Retinal pigment epithelial cell (primary cell): ENCODE results near the gene CPNE7.

Experiments
- DNase-seq: peaks from one replicate; pipeline ENCODE4 v3.0.0-alpha.2; 2010; ENCODE audit warnings: low read depth
- H3K4me3 ChIP-seq: 2 replicates; pipeline ENCODE4 v1.5.1; 2011; ENCODE audit warnings: mild to moderate bottlenecking, low read length, control low read depth, moderate library complexity
- TF ChIP-seq, protein P1 (sequence below): conservative IDR thresholded peaks from 2 replicates; pipeline ENCODE4 v1.5.1; 2011; ENCODE audit warnings: low read depth, low read length, control low read depth, inconsistent platforms

The CPNE7 gene

GRCh38 chr16:89588413-89589109, 13.0 kb downstream of the CPNE7 start:
- TF ChIP-seq, protein P1, sequence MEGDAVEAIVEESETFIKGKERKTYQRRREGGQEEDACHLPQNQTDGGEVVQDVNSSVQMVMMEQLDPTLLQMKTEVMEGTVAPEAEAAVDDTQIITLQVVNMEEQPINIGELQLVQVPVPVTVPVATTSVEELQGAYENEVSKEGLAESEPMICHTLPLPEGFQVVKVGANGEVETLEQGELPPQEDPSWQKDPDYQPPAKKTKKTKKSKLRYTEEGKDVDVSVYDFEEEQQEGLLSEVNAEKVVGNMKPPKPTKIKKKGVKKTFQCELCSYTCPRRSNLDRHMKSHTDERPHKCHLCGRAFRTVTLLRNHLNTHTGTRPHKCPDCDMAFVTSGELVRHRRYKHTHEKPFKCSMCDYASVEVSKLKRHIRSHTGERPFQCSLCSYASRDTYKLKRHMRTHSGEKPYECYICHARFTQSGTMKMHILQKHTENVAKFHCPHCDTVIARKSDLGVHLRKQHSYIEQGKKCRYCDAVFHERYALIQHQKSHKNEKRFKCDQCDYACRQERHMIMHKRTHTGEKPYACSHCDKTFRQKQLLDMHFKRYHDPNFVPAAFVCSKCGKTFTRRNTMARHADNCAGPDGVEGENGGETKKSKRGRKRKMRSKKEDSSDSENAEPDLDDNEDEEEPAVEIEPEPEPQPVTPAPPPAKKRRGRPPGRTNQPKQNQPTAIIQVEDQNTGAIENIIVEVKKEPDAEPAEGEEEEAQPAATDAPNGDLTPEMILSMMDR: no peak
- DNase-seq: no peak
- H3K4me3 ChIP-seq: no peak overlapping the region

DNA sequence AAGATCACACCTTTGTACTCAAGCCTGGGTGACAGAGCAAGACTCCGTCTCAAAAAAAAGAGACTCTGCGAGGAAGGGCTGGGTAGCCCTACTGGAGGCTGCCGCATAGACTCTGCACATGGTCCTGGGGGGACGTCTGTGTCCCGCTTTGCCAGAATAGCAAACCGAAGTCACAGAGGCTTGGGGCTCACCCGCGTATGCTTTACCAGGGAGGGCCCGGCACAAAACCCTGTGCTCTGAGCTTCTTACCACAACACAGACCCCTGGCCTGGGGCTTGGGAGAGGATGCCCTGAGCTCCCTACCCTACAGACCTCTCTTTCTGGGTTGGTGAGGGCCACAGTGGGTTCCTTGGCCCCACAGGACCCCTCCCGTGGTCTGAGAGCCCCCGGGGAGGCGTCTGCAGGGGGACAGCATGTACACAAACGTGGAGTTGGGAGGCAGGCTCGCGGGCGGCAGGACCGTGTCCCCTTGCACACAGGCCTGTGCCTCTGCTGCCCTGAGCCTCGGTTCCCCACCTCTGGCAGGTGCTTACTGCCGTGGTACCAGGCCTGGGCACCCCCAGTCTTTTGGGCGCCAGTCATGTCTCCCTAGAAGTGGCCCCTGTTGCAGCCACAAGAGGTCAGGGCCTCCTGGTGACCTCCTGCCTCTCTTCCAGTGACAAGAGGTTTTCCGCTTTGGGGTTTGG, 13.8 kb downstream of the CPNE7 start:
- H3K4me3 ChIP-seq: no peak overlapping the region
- TF ChIP-seq, protein P1: no peak
- no peak for DNase-seq

- H3K4me3 ChIP-seq: no peak overlapping the region
- DNase-seq: no peak
- TF ChIP-seq, protein P1: no peak
Measured at GRCh38 chr16:89593841-89594240, 18.3 kb downstream of the CPNE7 start.

DNA sequence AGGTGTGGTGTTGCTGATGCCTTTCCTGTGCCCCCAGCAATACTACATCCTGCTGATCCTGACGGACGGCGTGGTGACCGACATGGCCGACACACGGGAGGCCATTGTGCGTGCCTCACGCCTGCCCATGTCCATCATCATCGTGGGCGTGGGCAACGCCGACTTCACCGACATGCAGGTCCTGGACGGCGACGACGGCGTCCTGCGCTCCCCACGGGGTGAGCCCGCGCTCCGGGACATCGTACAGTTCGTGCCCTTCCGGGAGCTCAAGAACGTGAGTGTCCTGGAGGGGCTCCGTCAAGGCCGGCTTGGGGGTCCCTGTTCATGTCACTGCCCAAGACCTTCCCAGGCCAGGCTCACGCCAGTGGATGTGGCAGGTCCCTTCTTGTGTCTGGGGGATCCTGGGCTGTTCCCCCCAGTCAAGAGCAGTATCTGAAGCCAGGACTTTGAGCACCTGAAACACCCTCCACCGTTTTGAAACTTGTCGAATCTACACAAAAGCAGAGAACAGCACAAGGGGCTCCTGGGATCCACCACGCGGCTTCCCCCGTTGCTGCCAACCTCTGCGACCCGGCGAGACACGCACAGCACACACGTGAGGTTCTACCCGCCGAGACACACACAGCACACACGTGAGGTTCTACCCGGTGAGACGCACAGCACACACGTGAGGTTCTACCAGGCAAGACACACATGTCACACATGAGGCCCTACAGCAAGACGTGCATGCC, 19.9 kb downstream of the CPNE7 start:
- TF ChIP-seq, protein P1: no peak
- H3K4me3 ChIP-seq: no peak overlapping the region
- DNase-seq: no peak

DNA sequence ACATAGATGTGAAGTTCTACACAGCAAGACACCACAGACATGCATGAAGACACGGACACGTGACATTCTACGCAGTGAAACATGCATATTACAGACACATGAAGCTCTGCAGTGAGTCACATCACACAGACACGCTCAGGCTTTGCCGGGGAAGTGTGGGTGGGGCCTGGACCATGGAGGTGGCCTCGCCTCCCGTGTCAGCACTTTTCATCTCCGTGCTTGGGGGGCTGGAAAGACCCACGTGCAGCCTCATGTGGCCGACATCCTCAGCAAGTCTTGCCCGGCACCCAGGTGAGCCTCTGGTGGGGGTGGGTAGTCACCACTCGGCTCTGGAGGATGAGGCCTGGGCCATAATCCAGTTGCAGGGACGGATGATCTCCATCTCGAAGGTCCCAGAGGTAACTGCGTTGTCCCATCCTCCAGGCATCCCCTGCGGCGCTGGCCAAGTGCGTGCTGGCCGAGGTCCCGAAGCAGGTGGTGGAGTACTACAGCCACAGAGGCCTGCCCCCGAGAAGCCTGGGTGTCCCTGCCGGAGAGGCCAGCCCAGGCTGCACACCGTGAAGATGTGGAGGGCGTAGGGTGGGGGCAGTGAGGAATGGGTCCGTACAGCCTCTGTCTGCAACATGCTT, 20.6 kb downstream of the CPNE7 start:
- TF ChIP-seq, protein P1: no peak
- DNase-seq: no peak
- no peak overlapping the region for H3K4me3 ChIP-seq

DNA sequence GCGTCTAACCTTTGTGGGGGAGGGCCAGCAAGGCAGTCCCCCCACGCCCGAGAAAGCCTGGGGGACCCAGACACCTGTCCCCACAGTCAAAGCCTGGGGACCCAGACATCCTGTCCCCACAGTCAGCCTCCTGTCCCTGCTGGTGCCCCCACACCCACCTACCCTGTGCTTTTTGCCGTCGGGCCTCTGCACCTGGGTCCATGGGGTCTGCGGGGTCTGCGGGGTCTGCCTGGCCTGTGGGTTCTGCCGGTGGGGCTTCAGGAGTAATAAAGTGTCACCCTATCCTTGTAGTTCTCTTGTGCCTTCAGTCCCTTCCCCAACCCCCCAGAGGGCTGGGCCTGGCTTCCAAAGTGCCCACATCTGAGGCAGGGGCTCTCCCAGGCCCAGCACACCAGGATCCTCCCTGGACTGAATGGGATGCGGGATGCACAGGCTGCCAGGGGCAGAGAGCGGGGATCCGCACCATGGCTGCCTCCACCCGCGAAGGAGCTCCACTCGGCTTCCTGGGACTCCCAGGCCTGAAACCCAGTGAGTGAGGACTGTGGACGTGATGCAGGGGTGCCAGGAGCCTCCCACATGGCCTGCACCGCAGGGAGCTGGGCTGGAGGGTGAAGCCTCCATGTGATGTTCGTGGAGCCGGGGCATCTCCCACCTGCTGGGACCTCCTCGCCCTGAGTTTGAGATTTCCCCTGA, 21.5 kb downstream of the CPNE7 start:
- TF ChIP-seq, protein P1: no peak
- H3K4me3 ChIP-seq: no peak overlapping the region

More for the DNA sequence above, 21.5 kb downstream of the CPNE7 start:
- DNase-seq: no peak
